Amygdala (tissue), 56 donors: Measurements from ENCODE around the gene ZNF507.

Experiments
- DNase-seq, 56 donors: peaks; one replicate each; lab custom pipeline; 2025; lab: John Stamatoyannopoulos, UW

ZNF507 gene

GRCh38 chr19:32345261-32346207, at the start of gene ZNF507:
ZNF507 (plus strand) TSS chr19:32345610; CDS start chr19:32352831, 7,221 bp downstream.
- DNase-seq = peak in 53 of 56 donors; percentile 29 to 89 (median 73)

GRCh38 chr19:32296694-32297093, 48.7 kb upstream of the ZNF507 start:
- no peak for DNase-seq

GRCh38 chr19:32302778-32303177, 42.6 kb upstream of the ZNF507 start:
- no peak for DNase-seq

GRCh38 chr19:32303193-32303592, 42.2 kb upstream of the ZNF507 start:
- DNase-seq = no peak

- no peak for DNase-seq
These were observed 37.8 kb upstream of the ZNF507 start for GRCh38 chr19:32307591-32307990.

DNA sequence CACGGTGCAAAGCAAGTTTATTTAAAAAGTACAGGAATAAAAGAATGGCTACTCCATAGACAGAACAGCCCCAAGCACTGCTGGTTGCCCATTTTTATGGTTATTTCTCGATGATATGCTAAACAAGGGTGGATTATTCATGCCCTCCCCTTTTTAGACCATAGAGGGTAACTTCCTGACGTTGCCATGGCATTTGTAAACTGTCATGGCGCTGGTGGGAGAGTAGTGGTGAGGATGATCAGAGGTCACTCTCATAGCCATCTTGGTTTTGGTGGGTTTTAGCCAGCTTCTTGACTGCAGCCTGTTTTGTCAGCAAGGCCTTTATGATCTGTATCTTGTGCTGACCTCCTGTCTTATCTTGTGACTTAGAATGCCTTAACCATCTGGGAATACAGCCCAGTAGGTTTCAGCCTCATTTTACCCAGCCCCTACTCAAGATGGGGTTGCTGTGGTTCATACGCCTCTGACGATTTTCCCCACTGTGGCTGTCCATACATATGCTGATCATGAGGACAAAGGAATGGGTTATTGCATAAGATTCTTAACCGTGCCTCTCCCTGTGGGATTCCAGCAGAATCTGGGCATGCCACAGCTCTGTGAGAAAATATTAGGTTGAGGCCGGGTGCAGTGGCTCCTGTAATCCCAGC, 36.9 kb upstream of the ZNF507 start:
- DNase-seq = no peak

GRCh38 chr19:32309711-32310390, 35.6 kb upstream of the ZNF507 start:
- no peak for DNase-seq

GRCh38 chr19:32311371-32311770, 34.0 kb upstream of the ZNF507 start:
- DNase-seq = no peak

GRCh38 chr19:32313569-32314265, 31.7 kb upstream of the ZNF507 start:
- no peak for DNase-seq

DNA sequence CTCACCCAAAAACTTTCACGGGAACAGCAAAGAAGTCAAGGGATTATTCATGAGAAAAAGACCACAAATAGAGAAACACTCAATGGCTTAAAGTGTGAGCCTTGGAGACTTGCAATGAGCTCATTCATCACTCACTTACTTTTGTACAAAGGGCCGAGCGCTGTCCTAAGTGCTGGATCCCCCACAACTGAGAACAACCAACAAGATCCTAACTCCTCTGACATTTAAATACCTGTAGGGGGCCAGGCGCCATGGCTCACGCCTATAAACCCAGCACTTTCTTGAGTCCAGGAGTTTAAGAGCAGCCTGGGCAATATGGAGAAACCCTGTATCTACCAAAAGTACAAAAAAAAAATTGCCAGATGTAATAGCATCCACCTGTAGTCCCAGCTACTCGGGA, 29.4 kb upstream of the ZNF507 start:
- DNase-seq = no peak

DNA sequence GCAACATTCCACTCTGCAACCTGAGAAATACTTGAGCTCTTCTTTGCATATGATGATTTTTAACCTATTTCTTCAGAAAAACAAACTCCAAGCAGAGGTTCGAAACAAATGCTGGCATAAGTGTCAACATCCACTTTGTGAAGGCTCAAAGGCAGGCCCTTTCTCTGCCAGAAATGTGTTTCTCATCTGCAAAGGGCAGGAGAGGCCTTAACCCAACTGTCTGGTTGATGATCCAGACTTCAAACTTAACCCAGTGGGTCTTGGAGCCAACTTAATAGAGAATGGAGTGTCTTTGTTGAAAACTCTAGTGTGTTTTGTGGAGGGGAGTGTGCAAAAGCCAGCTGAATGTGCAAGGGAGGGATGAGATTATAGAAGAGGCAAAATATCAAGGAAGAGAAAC, 28.3 kb upstream of the ZNF507 start:
- no peak for DNase-seq

DNA sequence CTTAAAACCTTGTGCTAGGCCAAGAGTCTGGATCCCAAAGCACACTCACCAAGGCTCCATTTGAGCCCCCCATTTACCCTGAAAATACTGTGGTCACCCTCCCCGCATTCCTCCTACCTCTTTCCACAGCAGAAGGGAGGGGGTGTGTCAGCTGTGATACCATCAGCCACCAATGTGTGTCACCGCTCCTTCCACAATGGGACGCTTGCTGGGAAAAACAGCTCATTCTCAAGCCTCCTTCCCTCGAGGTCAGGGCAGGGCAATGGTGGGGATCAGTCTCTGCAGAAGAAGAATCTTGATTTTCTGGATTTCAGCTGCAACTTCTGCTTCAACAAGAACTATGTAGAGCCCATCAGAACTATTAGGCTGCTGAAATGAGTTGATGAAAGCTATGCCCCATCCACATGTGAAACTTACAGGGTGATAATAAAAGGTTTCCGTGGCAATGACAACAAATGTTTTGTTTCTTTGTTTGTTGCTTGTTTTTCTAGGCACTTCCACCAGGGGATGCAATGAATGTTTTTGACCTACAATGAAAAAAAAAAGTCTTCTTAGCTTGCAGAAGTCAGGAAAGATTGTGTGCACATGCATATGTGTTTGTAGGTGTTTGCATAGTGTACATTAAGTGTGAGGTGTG, 26.4 kb upstream of the ZNF507 start:
- DNase-seq = peak in 14 of 56 donors; percentile 1 to 50 (median 11)

DNA sequence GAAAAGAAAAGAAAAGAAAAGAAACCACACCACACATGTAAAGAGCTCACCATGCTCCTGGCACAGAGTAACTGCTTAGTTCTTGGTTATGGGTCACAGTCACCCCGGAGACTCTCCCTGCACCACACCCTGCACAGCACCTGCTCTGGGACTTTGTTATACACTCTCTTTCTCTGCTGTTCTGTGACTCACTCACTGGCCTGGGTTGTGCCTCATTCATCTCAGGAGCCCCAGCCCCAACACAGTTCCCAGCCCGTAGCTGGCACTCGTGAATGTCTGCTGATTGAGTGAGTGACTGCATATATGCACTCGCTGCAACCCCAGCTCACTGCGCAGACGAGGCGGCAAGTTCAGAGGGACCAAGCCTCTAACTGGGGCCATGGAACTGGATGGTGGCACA, 22.9 kb upstream of the ZNF507 start:
- no peak for DNase-seq

DNA sequence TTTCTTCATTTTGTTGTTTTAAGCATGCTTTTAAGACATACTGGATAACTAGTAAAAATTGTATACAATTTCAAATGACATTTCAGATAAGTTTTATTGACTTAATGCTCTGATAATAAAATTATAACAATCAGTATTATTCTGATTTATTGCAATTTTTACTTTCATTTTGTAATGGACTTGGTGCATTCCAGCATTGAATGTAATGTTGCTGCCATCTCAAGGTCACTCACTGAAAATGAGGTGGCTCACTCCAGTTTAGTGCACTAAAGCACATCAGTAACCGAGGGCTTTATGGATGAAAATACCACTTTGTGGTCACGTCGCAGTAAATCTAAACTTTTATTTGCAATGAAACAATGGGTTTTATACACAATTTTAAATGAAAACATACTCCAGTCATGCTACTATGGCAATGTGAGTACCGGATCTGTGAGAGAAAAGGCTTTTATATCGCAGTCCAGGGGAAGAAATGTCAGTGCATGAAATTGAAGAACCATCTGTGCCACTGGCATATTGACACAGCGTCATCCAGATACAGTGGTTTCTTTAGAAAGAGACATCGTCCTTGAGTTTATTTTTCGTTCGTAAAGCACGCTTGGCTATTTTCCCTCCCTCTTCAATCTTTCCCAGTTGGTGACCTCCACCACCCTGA, 20.7 kb upstream of the ZNF507 start:
- peak in 3 of 56 donors; percentile 2 to 33 (median 17) for DNase-seq

GRCh38 chr19:32330213-32330857, 15.1 kb upstream of the ZNF507 start:
- DNase-seq = no peak

GRCh38 chr19:32333227-32333626, 12.2 kb upstream of the ZNF507 start:
- DNase-seq = no peak

- DNase-seq = no peak
These were observed 8.9 kb upstream of the ZNF507 start for GRCh38 chr19:32336259-32337083.
